ENCODE data around the gene DSG4.
"Not testable (repeated sequence)": the region's sequence is repeated elsewhere in the genome, so short reads cannot be mapped to it uniquely, and the experiment has no call there.

The DSG4 gene, protein sequence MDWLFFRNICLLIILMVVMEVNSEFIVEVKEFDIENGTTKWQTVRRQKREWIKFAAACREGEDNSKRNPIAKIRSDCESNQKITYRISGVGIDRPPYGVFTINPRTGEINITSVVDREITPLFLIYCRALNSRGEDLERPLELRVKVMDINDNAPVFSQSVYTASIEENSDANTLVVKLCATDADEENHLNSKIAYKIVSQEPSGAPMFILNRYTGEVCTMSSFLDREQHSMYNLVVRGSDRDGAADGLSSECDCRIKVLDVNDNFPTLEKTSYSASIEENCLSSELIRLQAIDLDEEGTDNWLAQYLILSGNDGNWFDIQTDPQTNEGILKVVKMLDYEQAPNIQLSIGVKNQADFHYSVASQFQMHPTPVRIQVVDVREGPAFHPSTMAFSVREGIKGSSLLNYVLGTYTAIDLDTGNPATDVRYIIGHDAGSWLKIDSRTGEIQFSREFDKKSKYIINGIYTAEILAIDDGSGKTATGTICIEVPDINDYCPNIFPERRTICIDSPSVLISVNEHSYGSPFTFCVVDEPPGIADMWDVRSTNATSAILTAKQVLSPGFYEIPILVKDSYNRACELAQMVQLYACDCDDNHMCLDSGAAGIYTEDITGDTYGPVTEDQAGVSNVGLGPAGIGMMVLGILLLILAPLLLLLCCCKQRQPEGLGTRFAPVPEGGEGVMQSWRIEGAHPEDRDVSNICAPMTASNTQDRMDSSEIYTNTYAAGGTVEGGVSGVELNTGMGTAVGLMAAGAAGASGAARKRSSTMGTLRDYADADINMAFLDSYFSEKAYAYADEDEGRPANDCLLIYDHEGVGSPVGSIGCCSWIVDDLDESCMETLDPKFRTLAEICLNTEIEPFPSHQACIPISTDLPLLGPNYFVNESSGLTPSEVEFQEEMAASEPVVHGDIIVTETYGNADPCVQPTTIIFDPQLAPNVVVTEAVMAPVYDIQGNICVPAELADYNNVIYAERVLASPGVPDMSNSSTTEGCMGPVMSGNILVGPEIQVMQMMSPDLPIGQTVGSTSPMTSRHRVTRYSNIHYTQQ

DNA sequence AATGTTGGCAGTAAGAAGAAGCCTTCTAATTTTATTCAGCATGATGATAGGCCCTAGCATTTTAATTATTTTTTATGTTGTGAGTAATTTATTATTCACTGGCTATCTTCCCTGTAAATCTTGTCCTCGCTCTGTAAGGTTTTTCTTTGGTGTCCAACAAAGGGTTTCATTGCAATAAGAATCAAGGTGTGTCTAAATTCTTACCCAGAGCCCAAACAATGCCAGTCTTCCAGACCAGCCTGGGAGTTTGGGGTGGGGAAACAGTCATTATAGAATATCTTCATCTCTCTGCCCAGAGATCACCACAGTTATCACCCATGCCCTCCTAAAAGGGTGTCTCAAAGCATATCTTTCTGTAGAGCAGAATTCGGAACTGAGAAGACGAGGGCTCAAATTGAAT, at the start of gene DSG4:
Gene DSG4, plus strand, starts transcription at position 301 of the 400 bp plus-strand sequence. CDS start 135 bp downstream, outside the sequence.
- DNase-seq (ENCODE audit: low spot score) = no peak

DNA sequence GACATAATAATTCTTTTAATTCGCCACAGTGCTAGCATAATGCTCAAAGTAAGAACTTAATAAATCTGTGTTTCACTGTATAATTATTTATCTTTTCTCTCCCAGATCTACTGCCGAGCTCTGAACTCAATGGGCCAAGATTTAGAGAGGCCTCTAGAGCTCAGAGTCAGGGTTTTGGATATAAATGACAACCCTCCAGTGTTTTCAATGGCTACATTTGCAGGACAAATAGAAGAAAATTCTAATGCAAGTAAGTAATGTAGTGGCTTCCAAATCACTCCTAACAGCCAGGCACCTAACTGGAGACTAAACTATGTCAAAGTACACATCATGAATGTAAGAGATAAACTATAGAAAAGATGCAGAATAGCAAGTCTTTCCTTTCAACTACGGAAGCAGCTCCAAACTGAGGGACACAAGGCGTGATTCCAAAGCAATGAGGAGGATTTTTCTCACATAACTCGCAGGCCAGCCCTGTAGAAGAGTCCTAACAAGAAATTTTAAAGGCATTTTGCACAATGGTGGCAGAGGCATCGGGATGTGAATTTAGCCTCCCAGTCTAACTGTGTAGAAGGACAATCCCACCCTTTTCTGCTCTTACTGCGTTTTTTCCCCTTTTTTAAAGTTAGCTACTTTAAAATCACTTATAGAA, 46.7 kb upstream of the DSG4 start:
- DNase-seq (ENCODE audit: low spot score) = no peak

DNA sequence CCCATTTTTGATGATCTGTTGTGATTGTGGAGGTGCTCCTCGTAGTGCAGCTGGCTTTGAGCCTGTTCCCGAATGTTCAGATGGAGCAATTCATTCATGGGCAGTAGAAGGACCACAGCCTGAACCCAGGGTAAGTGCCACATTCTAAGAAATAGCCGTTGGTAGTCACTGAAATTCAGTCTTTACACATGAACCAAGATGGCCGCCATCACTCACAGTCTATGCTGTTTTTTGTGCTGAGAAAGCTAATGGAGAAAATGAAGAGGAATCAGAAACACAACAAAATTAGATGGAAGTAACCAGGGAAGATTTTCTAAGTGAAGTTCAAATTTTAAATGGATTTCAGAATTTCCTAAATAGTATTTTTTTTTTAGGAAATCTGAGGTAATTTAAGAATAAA, 33.1 kb upstream of the DSG4 start:
- no peak for DNase-seq (ENCODE audit: low spot score)

DNA sequence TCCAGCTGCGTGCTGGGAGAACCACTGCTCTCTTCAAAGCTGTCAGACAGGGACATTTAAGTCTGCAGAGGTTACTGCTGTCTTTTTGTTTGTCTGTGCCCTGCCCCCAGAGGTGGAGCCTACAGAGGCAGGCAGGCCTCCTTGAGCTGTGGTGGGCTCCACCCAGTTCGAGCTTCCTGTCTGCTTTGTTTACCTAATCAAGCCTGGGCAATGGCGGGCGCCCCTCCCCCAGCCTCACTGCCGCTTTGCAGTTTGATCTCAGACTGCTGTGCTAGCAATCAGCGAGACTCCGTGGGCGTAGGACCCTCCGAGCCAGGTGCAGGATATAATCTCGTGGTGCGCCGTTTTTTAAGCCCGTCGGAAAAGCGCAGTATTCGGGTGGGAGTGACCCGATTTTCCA, 23.2 kb upstream of the DSG4 start:
- not testable (repeated sequence) for DNase-seq (ENCODE audit: low spot score)

DNA sequence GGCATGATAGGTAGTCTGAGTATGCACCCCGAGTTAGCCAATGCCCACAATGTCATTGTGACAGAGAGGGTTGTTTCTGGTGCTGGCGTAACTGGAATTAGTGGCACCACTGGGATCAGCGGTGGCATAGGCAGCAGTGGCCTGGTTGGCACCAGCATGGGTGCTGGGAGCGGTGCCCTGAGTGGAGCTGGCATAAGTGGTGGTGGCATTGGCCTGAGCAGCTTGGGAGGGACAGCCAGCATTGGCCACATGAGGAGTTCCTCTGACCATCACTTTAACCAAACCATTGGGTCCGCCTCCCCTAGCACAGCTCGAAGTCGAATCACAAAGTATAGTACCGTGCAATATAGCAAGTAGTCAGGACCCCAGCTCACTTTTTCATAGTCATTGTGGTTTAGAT, 21.6 kb upstream of the DSG4 start:
- DNase-seq (ENCODE audit: low spot score) = no peak

DNA sequence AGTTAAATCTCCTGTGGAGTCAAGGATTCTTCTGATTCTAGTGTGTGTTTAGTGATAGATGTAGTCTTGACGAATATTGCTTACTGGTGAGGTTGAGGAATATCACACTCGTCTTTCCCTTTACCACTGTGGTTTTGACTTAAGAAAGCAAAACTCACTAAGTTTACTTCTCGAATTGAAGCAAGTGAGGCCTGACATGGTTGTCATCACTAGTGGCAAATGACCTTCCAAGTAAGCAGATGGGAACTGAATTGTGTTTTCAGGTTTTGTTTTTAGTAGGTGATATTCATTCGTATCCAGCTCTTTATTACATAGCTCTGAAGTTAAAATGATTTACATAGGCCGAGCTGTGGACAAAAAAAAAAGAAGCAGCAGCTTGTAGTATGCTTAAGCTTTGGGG, 20.6 kb upstream of the DSG4 start:
- no peak for DNase-seq (ENCODE audit: low spot score)

DNA sequence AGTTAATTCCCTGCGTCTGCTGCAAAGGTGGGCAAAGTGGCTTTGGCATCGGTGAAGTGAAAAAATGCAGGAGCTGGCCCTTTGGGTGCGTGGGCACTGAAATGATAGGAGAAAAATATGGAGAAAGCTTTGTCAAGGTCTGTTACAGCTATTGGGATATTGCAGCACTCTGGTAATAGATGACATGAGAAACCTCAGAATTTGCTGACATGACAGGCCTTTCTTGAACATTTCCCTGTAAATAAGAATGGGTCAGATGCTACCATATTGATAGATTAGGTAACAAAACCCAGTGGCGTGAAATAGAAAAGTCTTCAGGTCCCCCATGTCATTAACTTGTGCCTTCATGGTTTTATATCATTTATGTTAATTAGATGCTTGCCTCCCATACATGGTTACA, 12.4 kb upstream of the DSG4 start:
- DNase-seq (ENCODE audit: low spot score) = no peak

DNA sequence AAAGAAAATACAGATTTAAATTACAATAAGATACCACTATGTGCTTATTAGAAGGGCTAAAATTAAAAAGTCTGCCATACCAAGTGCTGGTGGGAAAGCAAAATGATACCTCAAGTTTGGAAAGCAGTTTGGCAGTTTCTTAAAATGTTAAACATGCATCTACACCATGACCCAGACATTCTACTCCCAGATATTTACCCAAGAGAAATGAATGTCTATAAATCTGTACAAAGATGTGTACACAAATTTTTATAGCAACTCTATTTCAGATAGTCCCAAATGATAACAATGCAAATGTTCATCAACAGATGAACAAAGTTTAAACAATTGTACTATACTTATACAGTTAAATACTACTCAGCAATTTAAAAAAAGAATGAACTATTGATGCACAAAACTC, 7.1 kb upstream of the DSG4 start:
- DNase-seq (ENCODE audit: low spot score) = no peak

DNA sequence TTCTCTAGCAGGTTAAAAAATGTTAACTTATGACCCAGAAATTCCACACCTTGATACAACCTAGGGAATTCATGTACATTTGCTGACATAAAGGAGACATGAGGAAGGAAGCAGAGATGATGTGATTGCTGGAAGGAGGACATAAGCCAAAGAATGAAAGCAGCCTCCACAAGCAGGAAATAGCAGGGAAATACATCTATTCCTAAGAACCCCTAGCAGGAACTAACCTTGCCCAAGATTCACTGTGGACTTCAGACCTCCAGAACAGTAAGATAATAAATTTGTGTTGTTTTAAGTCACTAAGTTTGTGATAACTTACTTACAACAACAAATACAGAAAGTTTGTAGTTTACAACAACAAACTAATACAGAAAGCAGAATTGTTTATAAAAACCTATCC, 4.6 kb upstream of the DSG4 start:
- DNase-seq (ENCODE audit: low spot score) = no peak

DNA sequence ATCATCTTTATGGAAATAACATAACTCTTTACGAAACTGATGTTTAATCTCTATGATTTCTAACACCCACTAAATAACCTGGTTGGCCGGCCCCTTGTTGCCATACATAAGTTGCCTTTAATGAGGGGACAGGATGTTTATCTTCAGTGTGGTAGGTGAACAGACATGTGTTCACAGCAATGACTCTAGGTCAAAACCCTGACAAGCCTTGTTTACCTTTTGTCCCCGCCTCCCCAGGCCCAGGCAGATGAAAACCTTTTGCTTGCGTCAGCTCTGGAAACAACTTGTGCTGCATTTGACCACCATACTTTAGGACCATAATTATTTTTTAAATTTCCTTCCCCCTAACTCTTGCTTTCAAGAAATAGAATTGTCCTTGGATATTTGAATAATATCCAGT, 2.9 kb upstream of the DSG4 start:
- no peak for DNase-seq (ENCODE audit: low spot score)

DNA sequence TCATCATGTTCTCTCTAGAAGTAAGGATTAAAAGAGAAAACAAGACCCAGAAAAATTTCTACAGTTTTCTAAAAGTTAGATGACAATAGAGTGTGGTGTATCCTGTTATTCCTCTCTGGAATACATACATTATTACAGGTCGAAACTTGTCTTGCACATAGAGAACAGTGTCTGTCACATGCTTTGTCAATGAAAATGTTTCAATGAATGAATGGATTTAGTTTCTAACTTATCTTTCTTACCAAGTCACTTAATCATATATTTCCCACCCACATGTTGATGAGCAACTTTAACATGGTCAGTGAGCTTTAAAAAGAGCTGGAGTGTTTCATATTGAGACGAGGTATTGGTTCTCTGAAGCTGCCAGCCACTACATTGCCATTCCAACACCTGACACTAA, 4.3 kb downstream of the DSG4 start:
- DNase-seq (ENCODE audit: low spot score) = no peak

DNA sequence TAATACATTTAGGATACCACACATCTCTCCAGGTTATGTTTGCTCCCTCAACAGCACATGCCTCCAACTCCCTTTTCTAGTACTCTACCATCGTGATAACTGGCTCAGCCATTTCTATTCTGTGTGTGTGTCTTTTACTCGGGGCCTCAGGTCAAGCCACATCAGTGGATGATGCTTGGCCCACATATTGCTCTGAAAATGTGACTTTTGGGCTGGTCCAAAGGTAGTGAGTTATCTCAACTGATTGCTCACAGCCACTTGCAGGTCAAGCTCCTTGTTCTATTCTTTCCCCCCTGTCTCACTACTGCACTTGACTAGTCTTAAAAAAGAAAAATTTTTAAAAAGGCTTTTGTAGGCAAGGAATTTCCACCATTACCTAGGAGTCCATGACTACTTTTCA, 5.5 kb downstream of the DSG4 start:
- DNase-seq (ENCODE audit: low spot score) = no peak

DNA sequence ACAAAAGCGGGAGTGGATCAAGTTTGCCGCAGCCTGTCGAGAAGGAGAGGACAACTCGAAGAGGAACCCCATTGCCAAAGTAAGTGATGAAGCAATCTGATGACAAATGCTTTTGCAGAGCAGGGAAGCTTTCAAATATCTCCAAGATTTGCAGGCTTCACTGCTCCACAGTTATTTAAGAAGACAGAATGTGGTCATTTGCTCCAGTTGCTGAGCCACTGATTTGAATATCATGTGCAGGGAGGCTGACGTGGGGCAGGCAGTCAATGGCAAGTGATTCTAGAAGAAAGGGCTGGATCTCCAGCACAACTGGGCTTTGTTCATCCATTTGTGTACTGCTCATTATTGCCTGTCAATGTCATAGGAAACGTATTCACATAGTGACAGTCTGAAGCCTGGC, 10.2 kb downstream of the DSG4 start:
- no peak for DNase-seq (ENCODE audit: low spot score)

DNA sequence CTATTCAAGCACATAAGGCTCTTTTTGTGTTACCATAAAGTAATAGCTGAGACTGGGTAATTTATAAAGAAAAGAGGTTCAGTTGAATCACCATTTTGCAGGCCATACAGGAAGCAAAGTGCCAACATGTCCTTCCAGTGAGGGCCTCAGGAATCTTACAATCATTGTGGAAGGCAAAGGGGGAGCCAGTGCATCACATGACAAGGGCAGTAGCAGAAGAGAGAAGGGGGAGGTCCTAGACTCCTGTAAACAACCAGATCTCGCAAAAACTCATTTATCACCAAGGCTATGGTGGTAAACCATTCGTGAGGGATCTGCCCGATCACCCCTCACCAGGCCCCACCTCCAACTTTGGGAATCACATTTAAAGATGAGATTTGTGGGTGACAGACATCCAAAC, 16.7 kb downstream of the DSG4 start:
- DNase-seq (ENCODE audit: low spot score) = no peak

DNA sequence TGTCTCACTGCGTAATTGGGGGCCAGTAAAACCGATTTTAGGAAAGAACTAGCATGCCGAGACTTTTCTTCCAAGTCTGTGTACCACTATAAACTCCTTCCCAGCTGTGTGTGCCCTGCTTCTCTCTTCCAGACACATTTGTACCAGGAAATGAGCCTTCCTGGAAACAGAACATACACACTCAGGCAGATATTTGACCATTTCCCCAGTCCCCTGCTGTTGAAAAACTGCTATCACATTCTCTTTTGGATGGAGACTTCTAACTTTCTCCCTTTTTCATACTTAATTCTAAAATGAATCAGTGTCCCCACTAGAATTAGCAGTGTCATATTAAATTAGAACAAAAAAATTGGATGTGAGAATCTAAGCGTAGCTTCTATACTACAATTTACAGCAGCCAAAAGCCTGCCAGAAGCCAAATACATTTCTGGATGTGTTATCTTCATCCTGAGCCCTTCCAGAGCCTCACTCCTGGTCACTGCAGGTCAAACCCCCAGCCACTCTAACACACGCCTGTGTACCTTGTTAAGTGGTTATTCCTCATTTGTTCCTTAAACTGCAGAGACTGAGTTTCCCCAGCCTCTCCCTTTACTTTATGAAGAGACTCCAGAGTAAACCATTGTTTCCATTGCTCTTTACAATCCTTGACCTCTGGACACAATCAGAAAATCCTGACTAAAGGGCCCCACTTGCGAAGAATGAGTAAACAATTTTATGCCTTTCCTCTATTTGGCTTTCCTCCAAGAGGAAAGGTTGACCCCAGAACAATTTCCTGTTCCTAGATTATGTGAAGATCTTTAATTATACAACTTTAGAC, 20.4 kb downstream of the DSG4 start:
- no peak for DNase-seq (ENCODE audit: low spot score)

DNA sequence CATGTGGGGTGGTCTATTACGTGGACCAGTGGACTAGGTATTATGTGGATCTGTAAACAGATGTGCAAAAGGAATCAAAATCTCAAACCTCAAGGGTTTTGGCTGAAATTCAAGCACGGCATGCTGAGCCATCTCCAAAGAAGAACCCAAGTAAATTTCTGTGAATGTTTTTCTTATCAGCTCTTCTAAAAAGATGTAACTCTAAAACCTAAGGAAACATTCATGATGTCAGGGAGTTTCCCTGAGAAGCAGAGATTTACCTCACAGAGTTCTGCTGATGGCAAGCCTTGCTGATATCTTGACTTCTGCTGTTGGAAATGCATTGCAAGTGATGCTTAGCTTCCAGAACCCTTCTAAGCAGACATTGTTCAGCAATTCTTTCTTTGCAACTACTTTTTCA, 21.6 kb downstream of the DSG4 start:
- no peak for DNase-seq (ENCODE audit: low spot score)

DNA sequence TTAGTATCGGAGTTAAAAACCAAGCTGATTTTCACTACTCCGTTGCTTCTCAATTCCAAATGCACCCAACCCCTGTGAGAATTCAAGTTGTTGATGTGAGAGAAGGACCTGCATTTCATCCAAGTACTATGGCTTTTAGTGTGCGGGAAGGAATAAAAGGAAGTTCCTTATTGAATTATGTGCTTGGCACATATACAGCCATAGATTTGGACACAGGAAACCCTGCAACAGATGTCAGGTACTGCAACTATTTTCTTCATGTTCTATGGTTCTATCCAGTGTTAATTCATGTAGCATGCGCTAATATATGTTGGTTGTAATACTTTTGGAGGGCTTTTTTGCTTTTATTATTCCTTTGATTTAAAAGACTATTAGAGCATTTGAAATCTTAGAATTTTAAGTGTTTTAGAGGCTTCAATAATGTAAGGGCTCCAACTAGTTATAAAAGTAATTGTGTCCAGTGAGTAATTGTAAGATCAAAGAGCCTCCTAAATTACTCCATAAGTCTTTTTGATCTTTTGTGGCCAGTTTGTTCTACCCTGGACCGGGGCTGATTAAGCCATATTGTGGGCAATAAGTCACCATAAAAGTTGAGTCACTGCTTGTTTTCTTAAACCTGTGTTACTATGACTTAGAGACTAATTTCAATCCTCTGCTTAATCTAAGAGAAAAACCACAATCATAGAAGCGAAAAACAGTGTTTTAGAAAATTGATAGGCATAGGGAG, 22.9 kb downstream of the DSG4 start:
- peak; percentile 18 for DNase-seq (ENCODE audit: low spot score)

DNA sequence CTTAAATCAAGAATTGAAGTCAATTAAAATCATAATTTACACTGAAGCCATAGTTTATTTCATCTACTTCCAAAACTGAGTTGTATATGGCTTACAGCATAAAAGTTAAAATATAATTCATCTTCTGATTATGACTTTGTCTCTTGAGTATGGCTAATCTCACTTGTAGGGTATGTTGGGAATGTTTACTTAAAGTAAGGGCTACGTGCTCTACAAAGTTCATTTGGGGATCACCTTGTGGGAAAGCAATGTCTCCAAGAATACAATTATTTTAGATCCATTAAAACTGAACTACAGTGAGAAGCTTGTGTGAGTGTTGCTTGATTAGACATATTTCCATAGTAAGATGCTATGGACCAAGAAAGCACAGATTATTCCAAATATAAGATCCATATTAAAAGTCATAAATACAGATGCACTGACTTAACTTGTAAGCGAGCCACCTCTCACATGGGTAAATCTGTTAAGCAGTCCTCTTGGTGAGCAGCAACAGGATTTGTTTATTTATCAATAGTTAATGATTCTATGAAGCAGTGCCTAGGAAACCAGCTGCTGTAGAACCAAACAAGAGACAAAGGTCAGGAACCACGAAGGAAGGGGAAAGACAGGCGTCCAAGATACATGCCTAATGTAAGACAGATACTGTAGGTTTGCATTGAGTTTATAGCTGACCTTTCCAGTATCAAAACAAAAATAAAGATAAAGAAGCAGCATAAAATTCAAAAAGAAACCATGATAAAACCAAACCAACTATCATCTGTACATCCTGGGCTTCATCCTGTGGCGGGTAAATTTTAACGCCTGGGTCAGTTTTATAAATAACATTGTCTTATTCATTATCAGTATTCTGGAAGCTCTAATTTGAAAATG, 24.8 kb downstream of the DSG4 start:
- DNase-seq (ENCODE audit: low spot score) = no peak

DNA sequence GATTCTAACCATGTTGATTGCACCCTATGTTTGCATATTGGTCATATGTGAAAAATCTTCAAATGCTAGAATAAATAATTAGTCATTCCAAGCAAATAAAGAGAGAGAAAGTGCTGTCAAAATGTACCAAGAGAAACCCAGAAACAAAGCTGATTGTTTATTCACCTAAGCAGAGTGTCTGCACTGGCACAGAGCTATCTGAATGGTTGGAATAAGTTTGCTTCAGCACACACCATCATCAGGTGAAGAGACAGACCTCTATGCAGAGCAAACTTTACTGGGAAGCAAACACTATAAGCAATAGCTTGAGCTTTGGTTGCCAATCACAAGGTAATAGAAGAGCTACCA, 25.4 kb downstream of the DSG4 start:
- no peak for DNase-seq (ENCODE audit: low spot score)

DNA sequence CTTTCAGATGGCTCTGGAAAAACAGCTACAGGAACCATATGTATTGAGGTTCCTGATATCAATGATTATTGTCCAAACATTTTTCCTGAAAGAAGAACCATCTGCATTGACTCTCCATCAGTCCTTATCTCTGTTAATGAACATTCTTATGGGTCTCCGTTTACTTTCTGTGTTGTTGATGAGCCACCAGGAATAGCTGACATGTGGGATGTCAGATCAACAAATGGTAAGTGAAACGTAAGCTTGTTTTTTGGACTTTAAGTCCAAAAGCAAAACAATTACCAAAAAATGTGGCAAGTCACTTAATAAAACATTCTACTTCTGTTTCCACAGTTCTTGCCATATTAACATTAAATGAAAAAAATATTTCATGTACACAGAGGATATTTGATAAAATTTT, 26.8 kb downstream of the DSG4 start:
- DNase-seq (ENCODE audit: low spot score) = no peak
